Osteocyte (in vitro differentiated cells): ENCODE measurements around the gene FRYL. TPM values are rescaled to one million over a fixed set of nuclear protein-coding genes. Genes with fewer than 3 reads are reported as not detected.

Experiments used
- DNase-seq: peaks from one replicate; pipeline ENCODE4 v3.0.0; 2021; ENCODE audit warnings: mixed read lengths; ENCODE audit not compliant: unreplicated experiment; ENCODE audit errors: extremely low spot score
- H3K27ac Mint-ChIP-seq: one replicate; pipeline ENCODE4 v1.8.0; 2021; ENCODE audit warnings: mild to moderate bottlenecking, mixed read lengths; ENCODE audit not compliant: unreplicated experiment
- H3K27me3 Mint-ChIP-seq: one replicate; pipeline ENCODE4 v1.8.0; 2021; ENCODE audit warnings: mixed read lengths; ENCODE audit not compliant: unreplicated experiment
- H3K36me3 Mint-ChIP-seq: one replicate; pipeline ENCODE4 v1.8.0; 2021; ENCODE audit warnings: mixed read lengths; ENCODE audit not compliant: unreplicated experiment
- H3K4me1 Mint-ChIP-seq: one replicate; pipeline ENCODE4 v1.8.0; 2021; ENCODE audit warnings: mixed read lengths; ENCODE audit not compliant: unreplicated experiment
- H3K4me3 Mint-ChIP-seq: one replicate; pipeline ENCODE4 v1.8.0; 2021; ENCODE audit warnings: mild to moderate bottlenecking, moderate library complexity, mixed read lengths; ENCODE audit not compliant: unreplicated experiment
- H3K9me3 Mint-ChIP-seq: one replicate; pipeline ENCODE4 v1.8.0; 2021; ENCODE audit warnings: mixed read lengths; ENCODE audit not compliant: unreplicated experiment
- CTCF ChIP-seq: fragments of 200-600 bp; sonication (generic); IDR thresholded peaks from 2 replicates; pipeline ENCODE4 v1.5.0; 2021; ENCODE audit warnings: antibody characterized with exemption, mild to moderate bottlenecking, moderate library complexity
- total RNA-seq: library from RNA; stranded (reverse); gene quantifications from 2 replicates; pipeline ENCODE4 v1.2.1, GENCODE V29; 2021

FRYL gene
- total RNA-seq, 1 donor from 2014 or later, result 61.9 TPM

GRCh38 chr4:48566034-48566384 lies 214.1 kb downstream of the FRYL start:
- H3K4me3 Mint-ChIP-seq, result no peak overlapping the region
- no peak for DNase-seq
- H3K27ac Mint-ChIP-seq, result no peak overlapping the region
- no peaks in the 10 kb centered on the region for H3K27me3 Mint-ChIP-seq
- no peaks in the 10 kb centered on the region for H3K9me3 Mint-ChIP-seq
- H3K36me3 Mint-ChIP-seq, result peaks cover 30% of the 10 kb centered on the region
- TF ChIP-seq CTCF, result no peak
- H3K4me1 Mint-ChIP-seq, result no peaks in the 10 kb centered on the region

GRCh38 chr4:48565362-48566033 lies 214.6 kb downstream of the FRYL start:
- Mint-ChIP-seq H3K27ac (no peak overlapping the region), H3K9me3 (no peaks in the 10 kb centered on the region), H3K4me1 (no peaks in the 10 kb centered on the region), H3K36me3 (peaks cover 31% of the 10 kb centered on the region), H3K27me3 (no peaks in the 10 kb centered on the region), H3K4me3 (no peak overlapping the region)
- no peak for TF ChIP-seq CTCF
- DNase-seq, result no peak

- Mint-ChIP-seq H3K9me3 (no peaks in the 10 kb centered on the region), H3K27me3 (no peaks in the 10 kb centered on the region), H3K4me1 (no peaks in the 10 kb centered on the region), H3K27ac (no peak overlapping the region), H3K4me3 (no peak overlapping the region), H3K36me3 (peaks cover 31% of the 10 kb centered on the region)
- no peak for TF ChIP-seq CTCF
- no peak for DNase-seq
Observed at GRCh38 chr4:48564151-48564550, 215.9 kb downstream of the FRYL start.

- H3K36me3 Mint-ChIP-seq, result peaks cover 44% of the 10 kb centered on the region
- H3K27me3 Mint-ChIP-seq, result no peaks in the 10 kb centered on the region
- no peak for TF ChIP-seq CTCF
- H3K9me3 Mint-ChIP-seq, result no peaks in the 10 kb centered on the region
- no peak for DNase-seq
- H3K4me1 Mint-ChIP-seq, result no peaks in the 10 kb centered on the region
- H3K27ac Mint-ChIP-seq, result no peak overlapping the region
- no peak overlapping the region for H3K4me3 Mint-ChIP-seq
Observed at GRCh38 chr4:48558819-48559218, 221.3 kb downstream of the FRYL start.

- peaks cover 46% of the 10 kb centered on the region for H3K36me3 Mint-ChIP-seq
- no peaks in the 10 kb centered on the region for H3K9me3 Mint-ChIP-seq
- DNase-seq, result no peak
- H3K27ac Mint-ChIP-seq, result no peak overlapping the region
- no peaks in the 10 kb centered on the region for H3K4me1 Mint-ChIP-seq
- no peak overlapping the region for H3K4me3 Mint-ChIP-seq
- TF ChIP-seq CTCF, result no peak
- H3K27me3 Mint-ChIP-seq, result no peaks in the 10 kb centered on the region
Observed at GRCh38 chr4:48558026-48558425, 222.1 kb downstream of the FRYL start.
